ENCODE data around the gene PDGFC. TPM values are rescaled to one million over a fixed set of nuclear protein-coding genes. Genes with fewer than 3 reads are reported as not detected.

The PDGFC gene
- total and polyA plus RNA-seq, 2 experiments from 2014 or later, result 35.5 to 63.3 TPM

GRCh38 chr4:156956826-156957368 lies 14.7 kb downstream of the PDGFC start:
- H3K9me2 ChIP-seq (replicated peaks; ENCODE audit: insufficient read depth), result no peaks in the 10 kb centered on the region
- TF ChIP-seq EZH2phosphoT487 (IDR thresholded peaks at IDR 0.05; ENCODE audit: low read depth, severe bottlenecking, unreplicated experiment) (no peak), EZH2 (IDR thresholded peaks at IDR 0.05; ENCODE audit: borderline replicate concordance) (no peak), CTCF (IDR thresholded peaks at IDR 0.05; ENCODE audit: poor library complexity) (no peak)
- H3K27me3 ChIP-seq, result no peaks in the 10 kb centered on the region
- no peaks in the 10 kb centered on the region for H3K36me3 ChIP-seq (replicated peaks; ENCODE audit: insufficient read depth, low read depth)
- WGBS (ENCODE audit: low lambda C conversion rate, missing lambda C conversion rate), result 92% methylated on average over 6 of the region's 6 CpGs
- no peak overlapping the region for H3K4me2 ChIP-seq
- H3K79me2 ChIP-seq, result peaks cover 98% of the 10 kb centered on the region
- DNase-seq (ENCODE audit: low spot score), result no peak
- no peaks in the 10 kb centered on the region for H3K9me3 ChIP-seq (ENCODE audit: low read depth)
- H3K27ac ChIP-seq, result no peak overlapping the region
- no peak overlapping the region for H3K4me3 ChIP-seq
- no peaks in the 10 kb centered on the region for H4K20me1 ChIP-seq (ENCODE audit: insufficient read depth, poor library complexity, severe bottlenecking)
- H2AFZ ChIP-seq, result no peak overlapping the region
- H3K4me1 ChIP-seq (ENCODE audit: insufficient read depth), result peaks cover 24% of the 10 kb centered on the region

GRCh38 chr4:156956359-156956758 lies 15.2 kb downstream of the PDGFC start:
- Histone ChIP-seq H3K27me3 (no peaks in the 10 kb centered on the region), H2AFZ (no peak overlapping the region), H4K20me1 (ENCODE audit: insufficient read depth, poor library complexity, severe bottlenecking) (no peaks in the 10 kb centered on the region), H3K27ac (no peak overlapping the region), H3K36me3 (replicated peaks; ENCODE audit: insufficient read depth, low read depth) (no peaks in the 10 kb centered on the region), H3K9me2 (replicated peaks; ENCODE audit: insufficient read depth) (no peaks in the 10 kb centered on the region), H3K4me1 (ENCODE audit: insufficient read depth) (peaks cover 24% of the 10 kb centered on the region), H3K79me2 (peaks cover 98% of the 10 kb centered on the region), H3K4me3 (no peak overlapping the region), H3K9me3 (ENCODE audit: low read depth) (no peaks in the 10 kb centered on the region), H3K4me2 (no peak overlapping the region)
- no peak for DNase-seq (ENCODE audit: low spot score)
- TF ChIP-seq EZH2phosphoT487 (IDR thresholded peaks at IDR 0.05; ENCODE audit: low read depth, severe bottlenecking, unreplicated experiment) (no peak), EZH2 (IDR thresholded peaks at IDR 0.05; ENCODE audit: borderline replicate concordance) (no peak), CTCF (IDR thresholded peaks at IDR 0.05; ENCODE audit: poor library complexity) (no peak)
- WGBS (ENCODE audit: low lambda C conversion rate, missing lambda C conversion rate), result 98% methylated on average over 2 of the region's 2 CpGs

GRCh38 chr4:156954587-156954986 lies 17.0 kb downstream of the PDGFC start:
- no peak overlapping the region for H3K4me2 ChIP-seq
- H3K27me3 ChIP-seq, result no peaks in the 10 kb centered on the region
- no peak overlapping the region for H3K27ac ChIP-seq
- DNase-seq (ENCODE audit: low spot score), result no peak
- no peaks in the 10 kb centered on the region for H3K9me3 ChIP-seq (ENCODE audit: low read depth)
- H3K36me3 ChIP-seq (replicated peaks; ENCODE audit: insufficient read depth, low read depth), result no peaks in the 10 kb centered on the region
- peaks cover 98% of the 10 kb centered on the region for H3K79me2 ChIP-seq
- peaks cover 32% of the 10 kb centered on the region for H3K4me1 ChIP-seq (ENCODE audit: insufficient read depth)
- no peaks in the 10 kb centered on the region for H4K20me1 ChIP-seq (ENCODE audit: insufficient read depth, poor library complexity, severe bottlenecking)
- 80% methylated on average over 3 of the region's 3 CpGs for WGBS (ENCODE audit: low lambda C conversion rate, missing lambda C conversion rate)
- no peak overlapping the region for H3K4me3 ChIP-seq
- no peaks in the 10 kb centered on the region for H3K9me2 ChIP-seq (replicated peaks; ENCODE audit: insufficient read depth)
- TF ChIP-seq EZH2phosphoT487 (IDR thresholded peaks at IDR 0.05; ENCODE audit: low read depth, severe bottlenecking, unreplicated experiment) (no peak), CTCF (IDR thresholded peaks at IDR 0.05; ENCODE audit: poor library complexity) (no peak), EZH2 (IDR thresholded peaks at IDR 0.05; ENCODE audit: borderline replicate concordance) (no peak)
- H2AFZ ChIP-seq, result no peak overlapping the region

Data from hepatocyte (in vitro differentiated cells).